Prostate gland (tissue), 2 donors: Measurements from ENCODE around the gene USP35. TPM values are rescaled to one million over a fixed set of nuclear protein-coding genes. Genes with fewer than 3 reads are reported as not detected.

ENCODE experiments used
- DNase-seq: peaks from one replicate; pipeline ENCODE4 v3.0.0-alpha.2; 2019; ENCODE audit warnings: low spot score
- H3K27ac ChIP-seq, 2 donors: fragments of 200-600 bp; sonication (generic); 2 replicates each; pipeline ENCODE4 v1.5.1; 2017 to 2019
- H3K27me3 ChIP-seq: fragments of 200-600 bp; sonication (generic); replicated peaks from 2 replicates; pipeline ENCODE4 v1.5.1; 2019; ENCODE audit not compliant: insufficient read depth
- H3K36me3 ChIP-seq, 2 donors: fragments of 200-600 bp; sonication (generic); 1 replicate in 1 of 2; 2 replicates in 1 of 2; pipeline versions ENCODE4 v1.5.1 to v1.8.1; 2017 to 2019
- H3K4me1 ChIP-seq: fragments of 200-600 bp; sonication (generic); replicated peaks from 2 replicates; pipeline ENCODE4 v1.5.1; 2019
- H3K4me3 ChIP-seq, 2 donors: fragments of 200-600 bp; sonication (generic); 2 replicates each; pipeline ENCODE4 v1.5.1; 2017 to 2019
- H3K9me3 ChIP-seq: fragments of 200-600 bp; sonication (generic); 2 replicates; pipeline ENCODE4 v1.5.1; 2017
- CTCF ChIP-seq, 4 experiments: fragments of 200-600 bp in 2 of 4; fragments of 450-650 bp in 2 of 4; sonication (generic) in 2 of 4; IDR thresholded peaks; 1 replicate in 3 of 4; 2 replicates in 1 of 4; pipeline ENCODE4 v1.5.1; 2016 to 2019; ENCODE audit warnings: antibody characterized with exemption in 4 of 4, mild to moderate bottlenecking in 2 of 4, moderate library complexity in 2 of 4
- POLR2A ChIP-seq: fragments of 450-650 bp; IDR thresholded peaks from one replicate; pipeline ENCODE4 v1.6.1; 2016; ENCODE audit warnings: antibody characterized with exemption, mild to moderate bottlenecking
- POLR2AphosphoS5 ChIP-seq: sonication (generic); formaldehyde crosslinking; IDR thresholded peaks from one replicate; pipeline ENCODE4 v1.6.1; 2017; ENCODE audit warnings: antibody characterized with exemption
- WGBS: methylation state at CpG from one replicate; pipeline ENCODE4 v1.1.5; 2018; 5-methylcytosine and 5-hydroxymethylcytosine counted together
- intact Hi-C: fragments of 100-400 bp; cut with DNase I; formaldehyde crosslinking; loops from one replicate; pipeline ENCODE4 v1.14.2; 2022
- total RNA-seq, 2 donors: library from RNA; depleted of rRNA; stranded (reverse); fragments of >200 nt; gene quantifications; one replicate each; pipeline ENCODE4 v1.1.0, GENCODE V29; 2016

Gene USP35
- total RNA-seq, 2 donors from 2014 or later = 3.4 to 13.6 TPM

- H3K27ac ChIP-seq = no peak overlapping the region
- no peaks in the 10 kb centered on the region for H3K9me3 ChIP-seq
- H3K27me3 ChIP-seq = no peaks in the 10 kb centered on the region
- TF ChIP-seq POLR2AphosphoS5 (no peak), CTCF (IDR thresholded peaks at IDR 0.05) (no peak), POLR2A (no peak)
- no peak for DNase-seq
- H3K4me3 ChIP-seq = no peak overlapping the region
- no peaks in the 10 kb centered on the region for H3K36me3 ChIP-seq
- H3K4me1 ChIP-seq = no peaks in the 10 kb centered on the region
- 55% methylated on average over 8 of the region's 8 CpGs for WGBS
- intact Hi-C loops = no loop called here
Measured at GRCh38 chr11:78259777-78260487, 71.2 kb downstream of the USP35 start.

GRCh38 chr11:78261367-78261766 lies 72.6 kb downstream of the USP35 start:
- Histone ChIP-seq H3K9me3 (no peaks in the 10 kb centered on the region), H3K4me1 (no peaks in the 10 kb centered on the region), H3K27ac (no peak overlapping the region), H3K36me3 (no peaks in the 10 kb centered on the region), H3K27me3 (no peaks in the 10 kb centered on the region), H3K4me3 (no peak overlapping the region)
- TF ChIP-seq POLR2A (no peak), POLR2AphosphoS5 (no peak), CTCF (IDR thresholded peaks at IDR 0.05) (no peak)
- WGBS = 59% methylated on average over 4 of the region's 4 CpGs
- no peak for DNase-seq
- intact Hi-C loops = no loop called here

GRCh38 chr11:78261828-78262227 lies 73.1 kb downstream of the USP35 start:
- DNase-seq = no peak
- Histone ChIP-seq H3K27me3 (no peaks in the 10 kb centered on the region), H3K4me1 (no peaks in the 10 kb centered on the region), H3K4me3 (no peak overlapping the region), H3K27ac (no peak overlapping the region), H3K9me3 (no peaks in the 10 kb centered on the region), H3K36me3 (no peaks in the 10 kb centered on the region)
- TF ChIP-seq CTCF (IDR thresholded peaks at IDR 0.05) = no peak
- intact Hi-C loops = no loop called here
- 82% methylated on average over 4 of the region's 4 CpGs for WGBS

- no peak for DNase-seq
- no peak overlapping the region for H3K27ac ChIP-seq
- TF ChIP-seq CTCF (IDR thresholded peaks at IDR 0.05) (no peak), POLR2AphosphoS5 (no peak), POLR2A (no peak)
- 80% methylated on average over 5 of the region's 5 CpGs for WGBS
- no peak overlapping the region for H3K4me3 ChIP-seq
- no peaks in the 10 kb centered on the region for H3K36me3 ChIP-seq
- intact Hi-C loops = no loop called here
- H3K27me3 ChIP-seq = no peaks in the 10 kb centered on the region
- H3K9me3 ChIP-seq = no peaks in the 10 kb centered on the region
- no peaks in the 10 kb centered on the region for H3K4me1 ChIP-seq
Measured at GRCh38 chr11:78262238-78262637, 73.5 kb downstream of the USP35 start.

GRCh38 chr11:78262691-78263090 lies 74.0 kb downstream of the USP35 start:
- TF ChIP-seq POLR2A (no peak), CTCF (IDR thresholded peaks at IDR 0.05) (no peak), POLR2AphosphoS5 (no peak)
- no peak for DNase-seq
- no peaks in the 10 kb centered on the region for H3K36me3 ChIP-seq
- H3K27ac ChIP-seq = no peak overlapping the region
- intact Hi-C loops = no loop called here
- no peaks in the 10 kb centered on the region for H3K9me3 ChIP-seq
- no peaks in the 10 kb centered on the region for H3K4me1 ChIP-seq
- no peaks in the 10 kb centered on the region for H3K27me3 ChIP-seq
- H3K4me3 ChIP-seq = no peak overlapping the region
